GM10248 (cell line): Measurements from ENCODE around the gene ZNF614.
"Not testable (repeated sequence)": the region's sequence is repeated elsewhere in the genome, so short reads cannot be mapped to it uniquely, and the experiment has no call there.

Experiments
- CTCF ChIA-PET: fragments of 300-600 bp; sonication (Branson Sonifier 250); formaldehyde crosslinking; extraction: SDS; loops from one replicate; lab custom pipeline; 2021; ENCODE audit warnings: antibody characterized with exemption; lab: Yijun Ruan, JAX
- POLR2A ChIA-PET: fragments of 350-650 bp; sonication (Branson Sonifier 250); formaldehyde crosslinking; extraction: SDS; loops from one replicate; lab custom pipeline; 2020; ENCODE audit warnings: antibody characterized with exemption; lab: Yijun Ruan, JAX
- DNase-seq: peaks from one replicate; pipeline ENCODE4 v3.0.0; 2012; ENCODE audit errors: extremely low spot score
- CTCF ChIP-seq: IDR thresholded peaks from 2 replicates; pipeline ENCODE4 v1.5.1; 2012; ENCODE audit warnings: mild to moderate bottlenecking, low read depth; ENCODE audit errors: extremely low read depth, missing control alignments, control extremely low read depth

The ZNF614 gene

GRCh38 chr19:52028027-52028779, at the start of gene ZNF614:
Gene ZNF614, minus strand, starts transcription at chr19:52028379. Its CDS starts 2,634 bp downstream, at chr19:52025745.
- ChIA-PET CTCF (no interaction called here), POLR2A (no interaction called here)
- DNase-seq = peak; percentile 92
- no peak for TF ChIP-seq CTCF

- no peak for TF ChIP-seq CTCF
- no peak for DNase-seq
- CTCF ChIA-PET = no interaction called here
Observed at GRCh38 chr19:52070496-52070895, 42.3 kb upstream of the ZNF614 start.

GRCh38 chr19:52069653-52070052, 41.5 kb upstream of the ZNF614 start:
- POLR2A ChIA-PET = no interaction called here
- no peak for TF ChIP-seq CTCF
- CTCF ChIA-PET = no interaction called here
- DNase-seq = no peak

More at GRCh38 chr19:52070496-52070895, 42.3 kb upstream of the ZNF614 start:
- POLR2A ChIA-PET = no interaction called here

GRCh38 chr19:52066258-52066863, 38.2 kb upstream of the ZNF614 start:
- TF ChIP-seq CTCF = no peak
- no peak for DNase-seq
- ChIA-PET POLR2A (no interaction called here), CTCF (no interaction called here)

GRCh38 chr19:52065399-52065798, 37.2 kb upstream of the ZNF614 start:
- TF ChIP-seq CTCF = no peak
- CTCF ChIA-PET = no interaction called here
- POLR2A ChIA-PET = no interaction called here
- no peak for DNase-seq

GRCh38 chr19:52056480-52056879, 28.3 kb upstream of the ZNF614 start:
- DNase-seq, CTCF ChIA-PET, POLR2A ChIA-PET: not testable (repeated sequence)

GRCh38 chr19:52051736-52052135, 23.6 kb upstream of the ZNF614 start:
- CTCF ChIA-PET, POLR2A ChIA-PET, DNase-seq: not testable (repeated sequence)
